IPS-15b (cell line): Measurements from ENCODE around the gene OXCT2.
"Not testable (repeated sequence)": the region's sequence is repeated elsewhere in the genome, so short reads cannot be mapped to it uniquely, and the experiment has no call there.

Experiments
- H3K27me3 ChIP-seq: one replicate; pipeline ENCODE4 v1.6.1; 2013; ENCODE audit warnings: low read length; ENCODE audit not compliant: control insufficient read depth, insufficient read depth
- H3K36me3 ChIP-seq: one replicate; pipeline ENCODE4 v1.6.1; 2013; ENCODE audit warnings: low read length; ENCODE audit not compliant: control insufficient read depth, insufficient read depth
- H3K4me1 ChIP-seq: one replicate; pipeline ENCODE4 v1.6.1; 2013; ENCODE audit warnings: mild to moderate bottlenecking, low read length; ENCODE audit not compliant: control insufficient read depth, insufficient read depth
- H3K4me3 ChIP-seq: one replicate; pipeline ENCODE4 v1.5.1; 2013; ENCODE audit warnings: low read depth, low read length
- H3K9ac ChIP-seq: one replicate; pipeline ENCODE4 v1.6.1; 2013; ENCODE audit warnings: low read depth, mild to moderate bottlenecking, low read length
- H3K9me3 ChIP-seq: one replicate; pipeline ENCODE4 v1.6.1; 2013; ENCODE audit warnings: mild to moderate bottlenecking, low read length; ENCODE audit not compliant: control insufficient read depth, insufficient read depth

Gene OXCT2

GRCh38 chr1:39773369-39773979, 2.3 kb upstream of the OXCT2 start:
- not testable (repeated sequence) for H3K9ac ChIP-seq, H3K4me3 ChIP-seq, H3K4me1 ChIP-seq, H3K9me3 ChIP-seq, H3K27me3 ChIP-seq, H3K36me3 ChIP-seq

- H3K9ac ChIP-seq, H3K27me3 ChIP-seq, H3K4me1 ChIP-seq, H3K9me3 ChIP-seq, H3K36me3 ChIP-seq: not testable (repeated sequence)
- peak overlapping the region; percentile 28 for H3K4me3 ChIP-seq
Measured at GRCh38 chr1:39770100-39771021, 787 bp downstream of the OXCT2 start.

- not testable (repeated sequence) for H3K9ac ChIP-seq, H3K9me3 ChIP-seq, H3K4me3 ChIP-seq, H3K27me3 ChIP-seq, H3K36me3 ChIP-seq, H3K4me1 ChIP-seq
Measured at GRCh38 chr1:39769502-39769901, 1.6 kb downstream of the OXCT2 start.

- H3K36me3 ChIP-seq, H3K4me3 ChIP-seq, H3K9me3 ChIP-seq, H3K27me3 ChIP-seq, H3K9ac ChIP-seq, H3K4me1 ChIP-seq: not testable (repeated sequence)
Measured at GRCh38 chr1:39766466-39766865, 4.7 kb downstream of the OXCT2 start.

GRCh38 chr1:39764512-39764911, 6.6 kb downstream of the OXCT2 start:
- not testable (repeated sequence) for H3K9me3 ChIP-seq, H3K27me3 ChIP-seq, H3K4me3 ChIP-seq, H3K36me3 ChIP-seq, H3K9ac ChIP-seq, H3K4me1 ChIP-seq

GRCh38 chr1:39763619-39764374, 7.4 kb downstream of the OXCT2 start:
- H3K4me1 ChIP-seq, H3K4me3 ChIP-seq, H3K27me3 ChIP-seq, H3K9ac ChIP-seq, H3K36me3 ChIP-seq, H3K9me3 ChIP-seq: not testable (repeated sequence)

GRCh38 chr1:39762550-39763540, 8.3 kb downstream of the OXCT2 start:
- Histone ChIP-seq H3K4me3 (no peak overlapping the region), H3K27me3 (no peaks in the 10 kb centered on the region), H3K9ac (no peak overlapping the region), H3K4me1 (no peaks in the 10 kb centered on the region), H3K9me3 (no peaks in the 10 kb centered on the region), H3K36me3 (no peaks in the 10 kb centered on the region)

- Histone ChIP-seq H3K36me3 (no peaks in the 10 kb centered on the region), H3K9me3 (no peaks in the 10 kb centered on the region), H3K4me1 (no peaks in the 10 kb centered on the region), H3K9ac (no peak overlapping the region), H3K27me3 (no peaks in the 10 kb centered on the region), H3K4me3 (no peak overlapping the region)
Measured at GRCh38 chr1:39761557-39762260, 9.4 kb downstream of the OXCT2 start.

GRCh38 chr1:39761016-39761415, 10.1 kb downstream of the OXCT2 start:
- Histone ChIP-seq H3K36me3 (no peaks in the 10 kb centered on the region), H3K4me1 (no peaks in the 10 kb centered on the region), H3K9me3 (no peaks in the 10 kb centered on the region), H3K9ac (no peak overlapping the region), H3K27me3 (no peaks in the 10 kb centered on the region), H3K4me3 (no peak overlapping the region)

GRCh38 chr1:39760074-39761008, 10.8 kb downstream of the OXCT2 start:
- no peaks in the 10 kb centered on the region for H3K4me1 ChIP-seq
- H3K9ac ChIP-seq, result no peak overlapping the region
- H3K36me3 ChIP-seq, result no peaks in the 10 kb centered on the region
- H3K27me3 ChIP-seq, result no peaks in the 10 kb centered on the region
- H3K9me3 ChIP-seq, result no peaks in the 10 kb centered on the region
- no peak overlapping the region for H3K4me3 ChIP-seq
